ENCODE measurements around the gene AMER2. TPM values are rescaled to one million over a fixed set of nuclear protein-coding genes. Genes with fewer than 3 reads are reported as not detected.

The AMER2 gene
- total and polyA plus RNA-seq, 2 experiments from 2014 or later: 0.09 to 0.15 TPM

DNA sequence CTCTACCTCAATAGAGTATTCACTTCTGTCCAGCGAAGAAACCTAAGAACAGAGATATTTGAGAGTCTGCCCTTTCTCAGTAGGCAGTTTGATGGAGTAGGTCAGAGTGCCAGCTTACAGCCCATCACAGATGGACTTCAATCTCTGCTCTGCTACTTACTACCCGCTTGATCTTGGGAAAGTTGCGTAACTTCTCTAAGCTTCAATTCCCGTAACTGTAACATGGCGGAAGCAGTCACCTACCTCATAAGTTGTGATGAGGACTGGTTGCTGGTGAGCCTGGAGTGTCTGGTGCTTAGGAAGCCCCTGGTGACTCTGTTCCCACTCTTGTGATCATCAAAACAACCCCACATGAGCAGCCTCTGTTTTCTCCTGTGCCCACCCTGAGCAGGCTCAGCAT lies 31.0 kb downstream of the AMER2 start:
- Histone ChIP-seq H3K27ac (no peak overlapping the region), H3K4me1 (ENCODE audit: low read depth) (no peaks in the 10 kb centered on the region), H3K27me3 (peaks cover 9% of the 10 kb centered on the region), H3K4me3 (no peak overlapping the region), H3K36me3 (no peaks in the 10 kb centered on the region), H3K9me3 (ENCODE audit: low read depth) (no peaks in the 10 kb centered on the region)
- TF ChIP-seq, protein P1, sequence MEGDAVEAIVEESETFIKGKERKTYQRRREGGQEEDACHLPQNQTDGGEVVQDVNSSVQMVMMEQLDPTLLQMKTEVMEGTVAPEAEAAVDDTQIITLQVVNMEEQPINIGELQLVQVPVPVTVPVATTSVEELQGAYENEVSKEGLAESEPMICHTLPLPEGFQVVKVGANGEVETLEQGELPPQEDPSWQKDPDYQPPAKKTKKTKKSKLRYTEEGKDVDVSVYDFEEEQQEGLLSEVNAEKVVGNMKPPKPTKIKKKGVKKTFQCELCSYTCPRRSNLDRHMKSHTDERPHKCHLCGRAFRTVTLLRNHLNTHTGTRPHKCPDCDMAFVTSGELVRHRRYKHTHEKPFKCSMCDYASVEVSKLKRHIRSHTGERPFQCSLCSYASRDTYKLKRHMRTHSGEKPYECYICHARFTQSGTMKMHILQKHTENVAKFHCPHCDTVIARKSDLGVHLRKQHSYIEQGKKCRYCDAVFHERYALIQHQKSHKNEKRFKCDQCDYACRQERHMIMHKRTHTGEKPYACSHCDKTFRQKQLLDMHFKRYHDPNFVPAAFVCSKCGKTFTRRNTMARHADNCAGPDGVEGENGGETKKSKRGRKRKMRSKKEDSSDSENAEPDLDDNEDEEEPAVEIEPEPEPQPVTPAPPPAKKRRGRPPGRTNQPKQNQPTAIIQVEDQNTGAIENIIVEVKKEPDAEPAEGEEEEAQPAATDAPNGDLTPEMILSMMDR (IDR thresholded peaks at IDR 0.05; ENCODE audit: low read depth, low read length): no peak
- DNase-seq (ENCODE audit: low read depth in 1 of 2, low spot score in 1 of 2): no peak

DNA sequence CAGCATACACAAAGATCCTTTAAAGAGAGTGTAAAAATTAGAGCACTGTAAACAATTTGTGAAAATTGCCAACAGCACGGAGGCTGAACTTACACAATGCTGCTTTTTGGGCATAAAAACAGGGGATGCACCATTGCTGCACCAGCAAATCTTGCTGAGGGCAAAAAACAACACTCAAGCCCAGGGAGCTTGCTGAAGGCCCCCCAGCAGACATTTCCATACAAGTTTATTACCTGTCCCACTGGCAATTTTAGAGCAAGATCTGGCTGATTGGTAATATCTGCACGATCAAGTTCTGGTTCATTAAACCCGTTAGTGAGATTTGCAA lies 34.3 kb downstream of the AMER2 start:
- Histone ChIP-seq H3K9me3 (ENCODE audit: low read depth) (no peaks in the 10 kb centered on the region), H3K27me3 (peaks cover 9% of the 10 kb centered on the region), H3K4me3 (no peak overlapping the region), H3K27ac (no peak overlapping the region), H3K4me1 (ENCODE audit: low read depth) (no peaks in the 10 kb centered on the region), H3K36me3 (no peaks in the 10 kb centered on the region)
- TF ChIP-seq, protein P1 (IDR thresholded peaks at IDR 0.05; ENCODE audit: low read depth, low read length): no peak
- DNase-seq (ENCODE audit: low read depth in 1 of 2, low spot score in 1 of 2): no peak

DNA sequence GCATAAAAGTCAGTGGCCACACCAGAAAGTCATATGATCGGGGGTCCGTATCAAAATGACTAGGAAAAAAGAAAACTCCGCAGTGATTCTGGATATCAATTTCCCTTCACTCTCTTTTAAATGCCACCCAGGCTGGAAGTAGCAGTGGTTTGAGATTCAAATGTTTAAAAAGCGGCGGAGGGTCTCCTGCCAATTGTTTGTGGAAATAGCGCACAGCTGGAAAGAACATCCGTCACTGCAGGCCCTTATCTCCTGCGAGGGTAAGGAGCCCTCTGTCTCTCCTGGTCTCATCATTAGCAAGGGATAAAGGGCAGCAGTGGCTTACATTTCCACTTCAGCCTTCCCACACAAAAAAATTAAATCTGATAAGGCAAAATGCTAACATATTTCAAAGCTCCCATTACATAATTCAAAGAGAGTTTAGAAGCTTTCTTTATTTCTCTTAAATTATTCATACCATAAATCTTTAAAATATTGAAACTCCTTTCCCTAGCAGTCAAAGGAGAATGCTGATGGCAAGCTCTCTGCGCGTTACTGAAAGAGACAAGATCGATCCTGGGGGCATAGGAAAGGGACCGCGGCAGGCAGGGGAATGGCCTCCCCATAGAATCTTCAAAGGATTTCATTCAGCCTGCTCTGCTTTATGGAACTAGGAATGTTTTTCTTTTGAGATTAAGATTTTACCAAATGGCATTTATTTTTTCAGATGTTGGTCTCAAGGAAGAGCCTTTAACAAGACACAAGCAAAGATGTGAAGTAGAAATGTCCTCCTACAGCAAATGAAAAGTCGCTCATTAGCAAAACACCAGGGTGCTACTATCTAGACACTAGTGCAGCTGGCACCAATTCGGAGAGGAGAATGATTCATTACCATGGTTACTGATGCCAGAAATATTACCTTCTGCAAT lies 35.0 kb downstream of the AMER2 start:
- H3K4me3 ChIP-seq: no peak overlapping the region
- DNase-seq (ENCODE audit: low read depth in 1 of 2, low spot score in 1 of 2): no peak
- no peak overlapping the region for H3K27ac ChIP-seq
- no peaks in the 10 kb centered on the region for H3K4me1 ChIP-seq (ENCODE audit: low read depth)
- H3K27me3 ChIP-seq: peaks cover 9% of the 10 kb centered on the region
- H3K36me3 ChIP-seq: no peaks in the 10 kb centered on the region
- H3K9me3 ChIP-seq (ENCODE audit: low read depth): no peaks in the 10 kb centered on the region
- TF ChIP-seq, protein P1 (IDR thresholded peaks at IDR 0.05; ENCODE audit: low read depth, low read length): no peak

DNA sequence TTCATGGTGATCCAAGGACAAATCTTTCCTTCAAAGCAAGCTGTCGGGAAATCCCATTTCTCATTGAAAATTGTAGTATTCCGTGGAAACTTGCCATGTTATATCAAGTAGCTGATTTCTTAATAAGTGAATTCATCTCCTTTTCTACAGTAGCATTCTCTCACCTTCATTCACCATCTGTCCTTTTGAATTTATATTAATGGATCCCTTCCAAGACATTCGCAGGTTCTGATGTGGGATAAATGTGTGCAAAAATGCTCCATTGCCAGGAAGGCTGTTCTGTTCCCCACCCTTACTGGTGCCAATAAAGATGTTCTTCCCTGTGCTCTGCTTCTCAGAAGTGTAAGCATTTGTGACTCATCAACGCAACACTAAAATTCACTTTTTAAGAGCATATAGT lies 36.2 kb downstream of the AMER2 start:
- TF ChIP-seq, protein P1 (IDR thresholded peaks at IDR 0.05; ENCODE audit: low read depth, low read length): no peak
- Histone ChIP-seq H3K27me3 (peaks cover 9% of the 10 kb centered on the region), H3K9me3 (ENCODE audit: low read depth) (no peaks in the 10 kb centered on the region), H3K36me3 (no peaks in the 10 kb centered on the region), H3K4me1 (ENCODE audit: low read depth) (no peaks in the 10 kb centered on the region), H3K27ac (no peak overlapping the region), H3K4me3 (no peak overlapping the region)
- DNase-seq (ENCODE audit: low read depth in 1 of 2, low spot score in 1 of 2): no peak

DNA sequence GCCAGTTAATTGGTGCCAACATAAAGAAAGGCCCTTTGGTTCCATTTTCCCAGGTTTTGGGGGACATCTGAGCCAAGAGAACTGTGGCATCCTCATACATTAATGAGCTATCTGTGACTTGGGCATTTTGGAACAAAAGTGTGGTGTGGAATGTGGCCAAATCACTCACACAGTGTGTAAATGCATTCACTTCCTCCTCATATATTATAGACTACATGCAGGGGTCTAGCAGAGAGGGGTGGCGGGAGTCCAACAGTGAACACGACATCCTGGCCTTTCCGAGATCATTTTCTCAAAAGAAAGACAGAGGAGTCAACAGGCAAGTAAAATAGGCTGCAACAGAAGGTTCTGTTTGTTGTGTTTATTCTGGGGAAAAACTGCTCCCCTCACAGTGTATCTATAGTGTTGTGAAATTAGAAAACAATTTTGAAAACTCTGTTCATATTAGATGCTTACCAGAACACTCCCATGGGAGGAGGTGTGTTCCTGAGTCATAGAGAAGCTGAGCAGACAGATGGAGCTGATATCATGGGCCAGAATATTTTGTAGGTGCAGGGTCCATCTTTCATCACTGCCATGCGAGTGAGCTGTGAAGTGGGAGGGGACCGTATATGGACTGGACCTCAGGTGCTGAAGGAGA lies 39.2 kb downstream of the AMER2 start:
- H3K9me3 ChIP-seq (ENCODE audit: low read depth): no peaks in the 10 kb centered on the region
- no peak for DNase-seq (ENCODE audit: low read depth in 1 of 2, low spot score in 1 of 2)
- no peak overlapping the region for H3K4me3 ChIP-seq
- H3K27ac ChIP-seq: no peak overlapping the region
- no peaks in the 10 kb centered on the region for H3K36me3 ChIP-seq
- no peaks in the 10 kb centered on the region for H3K4me1 ChIP-seq (ENCODE audit: low read depth)
- peaks cover 9% of the 10 kb centered on the region for H3K27me3 ChIP-seq
- TF ChIP-seq, protein P1 (IDR thresholded peaks at IDR 0.05; ENCODE audit: low read depth, low read length): no peak
